HEK293 (cell line): ENCODE results near the gene DNASE2.

Source experiments
- CTCF ChIA-PET: fragments of 350-600 bp; formaldehyde crosslinking; extraction: SDS; loops from one replicate; lab custom pipeline; 2021; ENCODE audit warnings: antibody characterized with exemption; lab: Yijun Ruan, JAX
- POLR2A ChIA-PET: fragments of 300-600 bp; formaldehyde crosslinking; extraction: SDS; loops from one replicate; lab custom pipeline; 2020; ENCODE audit warnings: antibody characterized with exemption, inconsistent platforms; lab: Yijun Ruan, JAX
- H3K27ac ChIP-seq: fragments of 200-500 bp; sonication (Bioruptor generic); 2 replicates; pipeline ENCODE4 v1.5.1; 2014; ENCODE audit warnings: low read depth, low read length, control low read depth, inconsistent platforms; ENCODE audit errors: extremely low read depth
- H3K36me3 ChIP-seq, 2 experiments: fragments of 200-500 bp in 1 of 2; sonication (Bioruptor generic) in 1 of 2; 1 replicate in 1 of 2; 2 replicates in 1 of 2; pipeline ENCODE4 v1.5.1; 2014 to 2017; ENCODE audit warnings: inconsistent platforms in 2 of 2, low read length in 2 of 2; ENCODE audit not compliant: control insufficient read depth in 2 of 2, insufficient read depth in 1 of 2
- H3K4me1 ChIP-seq: fragments of 200-500 bp; sonication (Bioruptor generic); 2 replicates; pipeline ENCODE4 v1.5.1; 2014; ENCODE audit warnings: mild to moderate bottlenecking, low read length, inconsistent platforms; ENCODE audit not compliant: control insufficient read depth, insufficient read depth
- H3K4me3 ChIP-seq: 2 replicates; pipeline ENCODE4 v1.5.1; 2011; ENCODE audit warnings: low read depth, mild to moderate bottlenecking, control low read depth, low read length, moderate library complexity
- H3K9me3 ChIP-seq: fragments of 200-500 bp; sonication (Bioruptor generic); 2 replicates; pipeline ENCODE4 v1.5.1; 2014; ENCODE audit warnings: low read depth, low read length, inconsistent platforms; ENCODE audit not compliant: control insufficient read depth, insufficient read depth
- GLI4 ChIP-seq: fragments of 450-650 bp; formaldehyde crosslinking; IDR thresholded peaks from 2 replicates; pipeline ENCODE4 v1.5.1; 2016; ENCODE audit warnings: missing biosample characterization, missing genetic modification characterization
- HIC1 ChIP-seq: fragments of 450-650 bp; formaldehyde crosslinking; IDR thresholded peaks from 2 replicates; pipeline ENCODE4 v1.5.1; 2016; ENCODE audit warnings: missing biosample characterization, missing genetic modification characterization
- KLF1 ChIP-seq: fragments of 450-650 bp; formaldehyde crosslinking; IDR thresholded peaks from 2 replicates; pipeline ENCODE4 v1.5.1; 2016; ENCODE audit warnings: missing biosample characterization, missing genetic modification characterization
- MZF1 ChIP-seq: fragments of 450-650 bp; formaldehyde crosslinking; IDR thresholded peaks from 2 replicates; pipeline ENCODE4 v1.5.1; 2017; ENCODE audit warnings: missing biosample characterization, missing genetic modification characterization, borderline replicate concordance
- SALL2 ChIP-seq: fragments of 450-650 bp; formaldehyde crosslinking; IDR thresholded peaks from 2 replicates; pipeline ENCODE4 v1.5.0; 2017; ENCODE audit warnings: missing biosample characterization, mild to moderate bottlenecking, missing genetic modification characterization, borderline replicate concordance
- SP2 ChIP-seq: fragments of 450-650 bp; formaldehyde crosslinking; IDR thresholded peaks from 2 replicates; pipeline ENCODE4 v1.5.1; 2016; ENCODE audit warnings: missing biosample characterization, missing genetic modification characterization
- ZBTB11 ChIP-seq: fragments of 450-650 bp; formaldehyde crosslinking; conservative IDR thresholded peaks from 2 replicates; pipeline ENCODE4 v1.5.1; 2016; ENCODE audit warnings: low read depth, missing biosample characterization, missing genetic modification characterization
- ZNF133 ChIP-seq: fragments of 450-650 bp; formaldehyde crosslinking; IDR thresholded peaks from 2 replicates; pipeline ENCODE4 v1.5.1; 2016; ENCODE audit warnings: missing biosample characterization, missing genetic modification characterization
- ZNF140 ChIP-seq: fragments of 450-650 bp; formaldehyde crosslinking; IDR thresholded peaks from 2 replicates; pipeline ENCODE4 v1.5.1; 2016; ENCODE audit warnings: missing biosample characterization, missing genetic modification characterization
- ZNF148 ChIP-seq: fragments of 450-650 bp; formaldehyde crosslinking; IDR thresholded peaks from 2 replicates; pipeline ENCODE4 v1.5.0; 2017; ENCODE audit warnings: missing biosample characterization, missing genetic modification characterization, borderline replicate concordance
- ZNF302 ChIP-seq: fragments of 450-650 bp; formaldehyde crosslinking; IDR thresholded peaks from 2 replicates; pipeline ENCODE4 v1.5.1; 2016; ENCODE audit warnings: missing biosample characterization, missing genetic modification characterization, low read depth
- ZNF354C ChIP-seq: fragments of 450-650 bp; formaldehyde crosslinking; IDR thresholded peaks from 2 replicates; pipeline ENCODE4 v1.5.1; 2016; ENCODE audit warnings: missing biosample characterization, missing genetic modification characterization, low read depth, borderline replicate concordance
- ZNF48 ChIP-seq: fragments of 450-650 bp; formaldehyde crosslinking; IDR thresholded peaks from 2 replicates; pipeline ENCODE4 v1.5.1; 2016; ENCODE audit warnings: missing biosample characterization, missing genetic modification characterization
- ZNF510 ChIP-seq: fragments of 450-650 bp; formaldehyde crosslinking; IDR thresholded peaks from 2 replicates; pipeline ENCODE4 v1.5.1; 2018; ENCODE audit warnings: mild to moderate bottlenecking, missing genetic modification characterization, missing biosample characterization; ENCODE audit not compliant: insufficient replicate concordance
- ZNF514 ChIP-seq: fragments of 450-650 bp; formaldehyde crosslinking; IDR thresholded peaks from 2 replicates; pipeline ENCODE4 v1.5.1; 2016; ENCODE audit warnings: missing biosample characterization, missing genetic modification characterization
- ZNF560 ChIP-seq: fragments of 450-650 bp; formaldehyde crosslinking; IDR thresholded peaks from 2 replicates; pipeline ENCODE4 v1.5.1; 2017; ENCODE audit warnings: missing biosample characterization, missing genetic modification characterization, borderline replicate concordance
- ZNF600 ChIP-seq: fragments of 450-650 bp; formaldehyde crosslinking; IDR thresholded peaks from 2 replicates; pipeline ENCODE4 v1.5.1; 2016; ENCODE audit warnings: missing biosample characterization, missing genetic modification characterization
- ZNF624 ChIP-seq: fragments of 450-650 bp; formaldehyde crosslinking; IDR thresholded peaks from 2 replicates; pipeline ENCODE4 v1.5.1; 2017; ENCODE audit warnings: missing biosample characterization, missing genetic modification characterization
- ZNF664 ChIP-seq: fragments of 450-650 bp; formaldehyde crosslinking; IDR thresholded peaks from 2 replicates; pipeline ENCODE4 v1.5.1; 2016; ENCODE audit warnings: missing biosample characterization, missing genetic modification characterization
- ZNF701 ChIP-seq: fragments of 450-650 bp; formaldehyde crosslinking; IDR thresholded peaks from 2 replicates; pipeline ENCODE4 v1.5.1; 2016; ENCODE audit warnings: missing biosample characterization, missing genetic modification characterization
- ZNF707 ChIP-seq: fragments of 450-650 bp; formaldehyde crosslinking; IDR thresholded peaks from 2 replicates; pipeline ENCODE4 v1.5.1; 2016; ENCODE audit warnings: missing biosample characterization, missing genetic modification characterization
- ZNF830 ChIP-seq: fragments of 450-650 bp; IDR thresholded peaks from 2 replicates; pipeline ENCODE4 v1.5.0; 2018; ENCODE audit warnings: missing biosample characterization, missing genetic modification characterization, low read depth, mild to moderate bottlenecking, moderate library complexity
- ZNF837 ChIP-seq: fragments of 450-650 bp; formaldehyde crosslinking; IDR thresholded peaks from 2 replicates; pipeline ENCODE4 v1.5.1; 2016; ENCODE audit warnings: missing biosample characterization, missing genetic modification characterization

The DNASE2 gene

GRCh38 chr19:12866416-12867119 lies 14.7 kb downstream of the DNASE2 start:
- H3K4me1 ChIP-seq = peaks cover 4% of the 10 kb centered on the region
- TF ChIP-seq ZNF140 (tag by site-specific recombination) (no peak), ZNF707 (tag by site-specific recombination) (no peak), ZNF354C (tag by site-specific recombination) (no peak), SP2 (tag by site-specific recombination) (0 out of 2 replicates have a peak, but pooled peaks have one; percentile 2), GLI4 (no peak), ZNF600 (tag by site-specific recombination) (peak; percentile 30; the same call in 1 of the 2 replicates), ZNF514 (tag by site-specific recombination) (no peak), ZNF510 (tag by site-specific recombination) (no peak), ZNF302 (tag by site-specific recombination) (no peak), ZNF560 (tag by site-specific recombination) (no peak), ZNF701 (no peak), ZNF830 (tag by site-specific recombination) (no peak), SALL2 (tag by site-specific recombination) (no peak), ZBTB11 (tag by site-specific recombination) (no peak), KLF1 (tag by site-specific recombination) (peak; percentile 45; the same call in 1 of the 2 replicates)
- ChIA-PET POLR2A (no interaction called here), CTCF (interaction anchor here (0.7 to 4.6 kb wide), 4 partner anchors 19 to 1100 kb away, joined by 3 to 30 read pairs (median 4); partner anchors contain the start of gene ZNF441)
- peaks cover 0 to 4% of the 10 kb centered on the region in 2 experiments; a peak in 2 of 3 replicates for H3K36me3 ChIP-seq
- H3K9me3 ChIP-seq = no peaks in the 10 kb centered on the region
- no peak overlapping the region for H3K4me3 ChIP-seq
- H3K27ac ChIP-seq = no peak overlapping the region

- Histone ChIP-seq H3K4me1 (peaks cover 4% of the 10 kb centered on the region), H3K36me3 (peaks cover 0 to 4% of the 10 kb centered on the region in 2 experiments; a peak in 1 of 3 replicates), H3K4me3 (no peak overlapping the region), H3K9me3 (no peaks in the 10 kb centered on the region), H3K27ac (no peak overlapping the region)
- POLR2A ChIA-PET = no interaction called here
- CTCF ChIA-PET = interaction anchor here (0.8 to 4.6 kb wide), 2 partner anchors 18 to 99 kb away, joined by 4 to 30 read pairs; no protein-coding TSS in a partner anchor
- TF ChIP-seq HIC1 (no peak), MZF1 (tag by site-specific recombination) (no peak), ZNF664 (tag by site-specific recombination) (no peak), ZNF624 (tag by site-specific recombination) (no peak), ZNF510 (tag by site-specific recombination) (no peak), ZNF48 (tag by site-specific recombination) (no peak), ZNF133 (tag by site-specific recombination) (no peak), ZNF148 (tag by site-specific recombination) (no peak), ZNF837 (tag by site-specific recombination) (no peak), ZNF514 (tag by site-specific recombination) (no peak)
Observed at GRCh38 chr19:12865746-12866415, 15.4 kb downstream of the DNASE2 start.
